Rectal smooth muscle tissue (tissue), 1 donor: Measurements from ENCODE around the gene MMP11.
A peak's percentile ranks its signal among the peaks of the same experiment; 100 is the strongest.

Experiments used
- H3K27ac ChIP-seq: one replicate; pipeline ENCODE4 v1.7.0; 2013; ENCODE audit warnings: low read depth, low read length, inconsistent platforms
- H3K27me3 ChIP-seq: one replicate; pipeline ENCODE4 v1.7.0; 2013; ENCODE audit warnings: low read length; ENCODE audit not compliant: control insufficient read depth, insufficient read depth
- H3K36me3 ChIP-seq: one replicate; pipeline ENCODE4 v1.7.0; 2013; ENCODE audit warnings: low read length; ENCODE audit not compliant: control insufficient read depth, insufficient read depth
- H3K4me1 ChIP-seq: one replicate; pipeline ENCODE4 v1.7.0; 2013; ENCODE audit warnings: low read length; ENCODE audit not compliant: control insufficient read depth, insufficient read depth
- H3K4me3 ChIP-seq: one replicate; pipeline ENCODE4 v1.7.0; 2013; ENCODE audit warnings: low read length
- H3K9ac ChIP-seq: one replicate; pipeline ENCODE4 v1.7.0; 2013; ENCODE audit warnings: low read length

Gene MMP11

DNA sequence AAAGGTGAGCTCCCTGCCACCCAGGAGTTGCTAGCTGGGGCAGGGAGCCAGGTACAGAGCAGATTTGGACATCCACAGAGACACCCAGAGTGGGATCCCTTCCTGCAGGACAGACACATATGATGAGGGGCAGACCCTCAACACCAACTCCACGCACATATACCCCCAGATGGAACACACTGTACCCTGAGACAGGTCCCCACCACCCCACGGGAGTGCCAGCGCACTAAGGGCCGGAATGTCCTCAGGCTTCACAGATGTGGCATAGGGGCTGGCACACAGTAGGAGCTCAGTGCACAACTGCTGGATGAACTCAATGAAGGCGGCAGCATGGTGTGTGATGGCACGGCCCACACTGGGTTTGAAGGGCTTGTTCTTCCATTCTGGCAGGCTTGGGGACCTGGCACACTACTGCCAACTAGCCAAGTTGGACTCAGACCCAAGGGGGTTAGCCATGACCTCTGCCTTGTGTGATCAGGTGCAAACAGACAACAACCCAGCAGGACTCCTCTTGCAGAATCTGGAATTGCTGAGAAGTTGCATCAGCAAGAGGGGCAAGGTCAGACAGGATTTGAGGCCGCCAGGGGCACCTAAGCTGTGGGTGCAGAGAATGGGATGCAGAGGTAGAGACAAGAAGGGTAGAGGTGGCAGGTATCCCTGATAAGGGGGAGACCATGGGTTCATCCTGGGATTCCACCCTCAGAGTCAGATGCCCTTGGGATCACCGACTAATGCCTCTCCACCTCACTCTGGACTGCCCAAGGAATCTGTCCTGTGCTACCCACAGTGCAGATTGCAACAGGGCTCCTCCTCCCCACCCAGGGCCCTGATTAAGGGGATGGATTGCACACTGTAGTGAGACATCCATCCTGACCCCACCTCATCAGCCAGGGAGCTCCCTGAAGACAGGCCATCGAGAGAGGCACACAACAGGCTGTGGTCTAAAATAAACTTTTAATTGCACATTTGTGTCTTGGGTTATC is 7.5 kb upstream of the MMP11 start:
- Histone ChIP-seq H3K27me3 (no peaks in the 10 kb centered on the region), H3K4me1 (peaks cover 13% of the 10 kb centered on the region), H3K27ac (no peak overlapping the region), H3K4me3 (no peak overlapping the region), H3K36me3 (no peaks in the 10 kb centered on the region), H3K9ac (no peak overlapping the region)

DNA sequence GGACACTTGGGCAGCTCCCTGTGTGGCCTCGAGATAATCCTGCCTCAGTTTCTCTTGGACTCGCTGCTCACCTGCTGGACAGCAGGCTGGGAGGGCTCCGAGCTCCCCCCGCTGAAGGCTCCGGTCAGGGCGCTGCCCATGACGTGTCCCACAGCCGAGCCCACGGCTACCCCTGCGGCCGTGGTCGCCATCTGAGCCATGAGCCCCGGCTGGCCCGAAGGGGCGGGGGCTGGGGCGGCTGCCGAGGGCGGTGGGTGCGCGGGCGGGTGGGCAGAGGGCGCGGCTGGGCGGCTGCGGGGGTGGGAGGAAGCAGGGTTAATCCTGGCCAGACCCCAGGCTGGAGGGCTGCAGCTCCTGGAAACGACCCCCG is 5.4 kb upstream of the MMP11 start:
- H3K27me3 ChIP-seq: no peaks in the 10 kb centered on the region
- peak overlapping the region; percentile 88 for H3K9ac ChIP-seq
- peak overlapping the region; percentile 81 for H3K4me3 ChIP-seq
- H3K4me1 ChIP-seq: peaks cover 16% of the 10 kb centered on the region
- H3K36me3 ChIP-seq: no peaks in the 10 kb centered on the region
- peak overlapping the region; percentile 93 for H3K27ac ChIP-seq

GRCh38 chr22:23767673-23768548 is 4.7 kb upstream of the MMP11 start, which contains the start of gene CHCHD10:
TSS of gene CHCHD10 (minus strand) at chr22:23767972. CDS start at chr22:23767874, 98 bp downstream.
- Histone ChIP-seq H3K4me1 (peaks cover 18% of the 10 kb centered on the region), H3K4me3 (peak within 1 kb of the TSS; percentile 81), H3K27ac (peak within 1 kb of the TSS; percentile 93), H3K9ac (peak within 1 kb of the TSS; percentile 88), H3K36me3 (no peaks in the 10 kb centered on the region), H3K27me3 (no peaks in the 10 kb centered on the region)

GRCh38 chr22:23769321-23769965 is 3.2 kb upstream of the MMP11 start:
- no peak overlapping the region for H3K9ac ChIP-seq
- H3K36me3 ChIP-seq: no peaks in the 10 kb centered on the region
- no peak overlapping the region for H3K27ac ChIP-seq
- H3K4me1 ChIP-seq: peaks cover 22% of the 10 kb centered on the region
- no peaks in the 10 kb centered on the region for H3K27me3 ChIP-seq
- H3K4me3 ChIP-seq: no peak overlapping the region

DNA sequence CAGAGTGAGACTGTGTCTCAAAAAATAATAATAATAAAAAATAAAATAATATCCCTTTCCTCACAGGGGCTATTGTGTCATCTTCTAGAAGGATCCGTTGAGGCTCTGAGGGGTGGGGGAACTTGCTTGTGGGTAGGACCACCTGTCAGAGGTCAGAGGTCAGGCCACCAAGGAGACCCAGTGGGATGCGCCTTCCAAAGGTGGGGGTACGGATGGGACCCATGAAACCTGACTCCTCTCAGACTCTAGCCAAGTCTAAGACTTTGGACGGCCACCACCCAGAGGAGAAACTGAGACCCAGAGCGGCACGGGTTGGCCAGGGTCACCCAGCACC is 367 bp upstream of the MMP11 start:
- Histone ChIP-seq H3K27me3 (no peaks in the 10 kb centered on the region), H3K36me3 (no peaks in the 10 kb centered on the region), H3K27ac (peak overlapping the region; percentile 77), H3K9ac (no peak overlapping the region), H3K4me3 (peak overlapping the region; percentile 58), H3K4me1 (peaks cover 21% of the 10 kb centered on the region)

GRCh38 chr22:23773483-23774113 is 949 bp downstream of the MMP11 start:
- Histone ChIP-seq H3K4me1 (peaks cover 24% of the 10 kb centered on the region), H3K27ac (no peak overlapping the region), H3K4me3 (peak overlapping the region; percentile 64), H3K36me3 (no peaks in the 10 kb centered on the region), H3K27me3 (no peaks in the 10 kb centered on the region), H3K9ac (peak overlapping the region; percentile 43)

DNA sequence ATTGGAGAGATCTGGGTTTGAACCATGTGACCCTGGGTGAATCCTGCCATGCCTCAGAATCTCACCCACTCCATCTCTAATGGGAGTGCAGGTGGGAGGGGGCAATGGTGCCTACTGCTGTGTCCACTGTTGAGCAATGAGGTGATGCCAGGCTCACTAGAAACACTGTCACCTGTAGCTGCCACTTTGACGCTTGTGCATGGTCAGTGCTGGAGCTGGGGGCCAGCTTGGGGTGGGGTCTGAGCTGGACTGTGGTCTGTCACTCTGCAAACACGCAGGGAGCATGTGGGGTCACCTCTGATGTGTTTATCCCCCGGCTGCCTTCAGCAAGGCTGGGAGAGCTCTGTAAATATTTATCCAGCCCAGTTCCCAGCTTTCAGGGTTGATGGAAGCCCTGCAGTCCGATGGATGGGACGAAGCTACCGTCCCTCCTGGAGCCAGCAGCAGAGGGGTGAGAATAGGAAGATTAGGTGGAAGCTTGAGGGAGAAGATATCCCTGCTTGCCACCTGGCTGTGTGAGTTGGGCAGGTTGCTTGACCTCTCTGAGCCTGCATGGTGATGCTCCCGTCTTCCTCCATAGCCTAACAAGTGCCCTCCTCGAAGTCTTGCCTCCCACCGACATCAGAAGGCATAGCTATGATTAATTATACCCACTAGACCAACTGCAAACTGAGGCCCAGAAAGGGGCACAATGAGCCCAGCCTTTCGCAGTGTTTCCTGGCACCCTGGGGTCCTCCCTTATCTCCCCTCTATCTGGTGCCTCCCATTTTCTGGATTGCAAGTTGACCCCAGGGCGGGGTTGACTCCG is 1.7 kb downstream of the MMP11 start:
- Histone ChIP-seq H3K9ac (no peak overlapping the region), H3K4me1 (peaks cover 22% of the 10 kb centered on the region), H3K27me3 (no peaks in the 10 kb centered on the region), H3K36me3 (no peaks in the 10 kb centered on the region), H3K4me3 (no peak overlapping the region), H3K27ac (no peak overlapping the region)

DNA sequence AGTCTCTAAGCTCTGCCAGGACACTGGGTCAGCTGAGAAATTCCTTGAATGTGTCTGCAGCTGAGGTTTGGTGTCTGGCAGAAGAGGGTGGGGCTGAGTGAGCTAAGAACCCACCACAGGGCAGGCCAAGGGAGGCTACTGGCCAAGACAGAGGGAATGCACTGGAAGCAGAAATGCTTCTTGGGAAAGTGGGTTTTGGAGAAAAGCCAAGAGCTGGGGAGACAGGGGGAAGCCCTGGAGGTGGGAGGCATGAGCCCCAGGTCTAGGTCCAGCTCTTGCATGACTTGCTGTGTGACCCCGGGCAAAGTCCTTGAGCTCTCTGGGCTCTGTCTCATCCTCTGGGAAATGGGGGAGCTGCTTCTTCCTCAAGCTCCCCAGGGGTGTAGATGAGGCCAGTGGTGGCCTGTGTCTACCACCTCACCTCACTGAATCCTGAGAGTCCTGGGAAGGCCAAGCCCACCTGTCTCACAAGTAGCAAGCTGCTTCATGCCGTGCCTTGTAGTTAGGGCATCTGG is 2.3 kb downstream of the MMP11 start:
- Histone ChIP-seq H3K36me3 (no peaks in the 10 kb centered on the region), H3K27me3 (no peaks in the 10 kb centered on the region), H3K4me1 (peaks cover 19% of the 10 kb centered on the region), H3K9ac (no peak overlapping the region), H3K4me3 (no peak overlapping the region), H3K27ac (no peak overlapping the region)

DNA sequence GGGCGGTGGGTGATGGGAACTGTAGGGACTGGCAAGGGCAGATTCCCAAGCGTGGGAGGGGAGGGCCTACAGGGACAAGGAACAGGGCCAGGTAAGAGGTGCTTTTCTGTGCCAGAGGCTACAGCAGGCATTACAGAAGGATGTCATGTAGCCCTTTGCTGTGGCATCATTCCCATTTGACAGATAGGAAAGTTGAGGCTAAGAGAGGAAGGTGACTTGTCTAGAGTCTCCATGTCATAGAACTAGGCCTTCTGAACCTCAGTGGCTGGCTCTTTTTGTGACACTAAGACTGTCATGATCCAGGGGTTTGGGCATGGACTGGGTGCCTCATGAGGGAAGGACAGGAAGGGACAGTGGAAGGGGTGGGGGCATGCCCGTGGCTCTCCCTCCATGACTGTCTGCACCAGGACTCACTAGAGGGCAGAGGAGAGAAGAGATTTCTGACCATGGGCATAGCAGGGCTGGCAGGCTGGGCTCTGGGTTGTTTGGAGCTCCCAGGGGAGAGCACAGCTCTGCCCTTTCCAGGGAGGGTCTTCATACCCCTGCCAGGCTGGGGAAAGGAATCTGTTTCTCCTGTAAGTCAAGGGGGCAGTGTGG is 3.2 kb downstream of the MMP11 start:
- Histone ChIP-seq H3K9ac (no peak overlapping the region), H3K4me3 (no peak overlapping the region), H3K27ac (no peak overlapping the region), H3K27me3 (no peaks in the 10 kb centered on the region), H3K4me1 (peaks cover 19% of the 10 kb centered on the region), H3K36me3 (no peaks in the 10 kb centered on the region)

DNA sequence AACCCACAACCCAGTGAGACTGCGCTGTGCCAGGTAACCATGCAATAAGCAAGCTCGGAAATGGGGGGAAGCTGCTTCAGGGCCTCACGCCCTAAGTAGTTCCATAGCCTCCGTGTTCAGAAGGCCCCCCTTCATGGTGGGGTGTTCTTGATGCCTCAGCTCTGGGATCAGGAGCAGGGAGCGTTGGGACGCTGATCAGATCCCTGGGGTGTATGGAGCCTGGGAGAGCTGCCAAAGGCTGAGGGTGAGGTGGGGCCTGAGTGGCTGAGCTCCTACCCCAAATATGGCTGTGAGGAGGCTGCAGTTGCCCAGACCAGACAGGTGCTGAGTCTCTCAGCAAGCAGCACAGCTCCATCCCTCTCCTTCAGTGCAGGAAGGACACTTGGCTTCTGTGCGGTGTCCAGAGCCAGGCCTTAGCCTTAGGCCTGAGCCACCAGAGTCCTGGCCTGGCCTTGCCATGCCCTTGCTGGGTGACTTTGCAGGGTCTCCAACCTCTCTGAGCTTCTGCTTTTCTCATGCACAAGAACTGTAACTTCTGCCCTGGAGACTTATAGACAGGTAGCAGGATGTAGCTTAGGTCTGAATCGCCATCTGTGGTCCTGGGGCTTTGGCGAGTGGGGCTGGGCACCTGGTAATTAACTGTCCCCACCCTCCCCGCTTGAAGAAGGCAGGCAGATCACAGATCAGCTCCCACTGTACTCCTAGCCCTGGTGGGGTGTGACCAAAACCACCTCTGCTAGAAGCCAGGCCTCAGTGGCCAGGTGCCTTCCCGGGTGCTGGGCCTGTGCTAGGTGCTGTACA is 5.3 kb downstream of the MMP11 start:
- H3K36me3 ChIP-seq: no peaks in the 10 kb centered on the region
- H3K4me1 ChIP-seq: peaks cover 14% of the 10 kb centered on the region
- H3K9ac ChIP-seq: no peak overlapping the region
- H3K4me3 ChIP-seq: no peak overlapping the region
- H3K27ac ChIP-seq: peak overlapping the region; percentile 67
- no peaks in the 10 kb centered on the region for H3K27me3 ChIP-seq
